Daoy (cell line): Measurements from ENCODE around the gene R3HDM2. TPM values are rescaled to one million over a fixed set of nuclear protein-coding genes. Genes with fewer than 3 reads are reported as not detected.

Source experiments
- DNase-seq: peaks from one replicate; pipeline ENCODE4 v3.0.0-alpha.2; 2015; ENCODE audit warnings: low read depth
- total RNA-seq: library from RNA; depleted of rRNA; stranded (reverse); fragments of >200 nt; shearing (Covaris generic); gene quantifications from 2 replicates; pipeline ENCODE4 v1.2.3, GENCODE V29; 2014

Gene R3HDM2
- total RNA-seq, 1 experiment from 2014 or later, result 11.3 TPM

DNA sequence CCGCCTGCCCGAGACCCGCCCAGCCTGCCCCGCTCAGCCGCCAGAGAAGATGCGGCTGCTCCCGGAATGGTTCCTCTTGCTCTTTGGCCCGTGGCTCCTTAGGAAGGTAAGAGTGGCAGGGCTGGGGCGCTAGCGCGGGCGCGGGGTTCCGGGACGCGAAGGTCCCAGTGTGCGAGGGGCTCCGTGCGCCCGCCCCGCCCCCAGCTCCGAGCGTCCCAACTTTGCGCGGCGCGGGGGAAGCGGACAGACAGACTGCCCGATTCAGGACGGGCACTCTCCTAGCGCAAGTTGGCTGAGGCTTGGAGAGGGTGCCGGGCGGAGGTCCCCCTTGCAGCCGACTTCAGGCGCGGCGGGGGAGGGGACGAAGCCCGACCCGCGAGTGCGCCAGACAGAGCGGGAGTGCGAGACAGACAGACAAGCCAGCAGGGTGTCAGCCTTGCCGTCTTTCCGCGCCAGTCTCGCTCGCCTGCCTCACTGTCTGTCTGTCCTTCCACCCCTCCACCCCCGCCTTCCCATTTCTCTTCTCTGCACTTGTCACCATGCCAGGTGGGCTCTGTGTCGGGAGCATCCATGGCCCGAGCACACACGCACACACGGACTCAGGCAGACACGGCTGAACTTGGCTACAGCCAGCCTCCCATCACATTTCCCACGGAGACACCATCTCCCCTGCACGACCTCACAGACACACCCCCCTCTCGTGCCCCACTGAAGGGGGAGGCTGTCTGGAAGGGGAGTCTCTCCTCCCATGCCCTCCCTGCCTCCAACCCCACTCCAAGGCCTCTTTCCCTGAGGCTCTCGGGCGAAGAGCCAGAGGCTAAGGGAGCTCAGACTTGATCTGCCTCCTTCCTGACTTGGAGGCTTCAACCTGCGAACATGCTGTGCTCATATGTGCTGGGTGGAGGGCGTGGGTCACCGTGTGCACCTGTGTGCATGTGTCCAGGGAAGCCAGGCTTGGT lies 213.6 kb downstream of the R3HDM2 start:
- peak; percentile 59 for DNase-seq

DNA sequence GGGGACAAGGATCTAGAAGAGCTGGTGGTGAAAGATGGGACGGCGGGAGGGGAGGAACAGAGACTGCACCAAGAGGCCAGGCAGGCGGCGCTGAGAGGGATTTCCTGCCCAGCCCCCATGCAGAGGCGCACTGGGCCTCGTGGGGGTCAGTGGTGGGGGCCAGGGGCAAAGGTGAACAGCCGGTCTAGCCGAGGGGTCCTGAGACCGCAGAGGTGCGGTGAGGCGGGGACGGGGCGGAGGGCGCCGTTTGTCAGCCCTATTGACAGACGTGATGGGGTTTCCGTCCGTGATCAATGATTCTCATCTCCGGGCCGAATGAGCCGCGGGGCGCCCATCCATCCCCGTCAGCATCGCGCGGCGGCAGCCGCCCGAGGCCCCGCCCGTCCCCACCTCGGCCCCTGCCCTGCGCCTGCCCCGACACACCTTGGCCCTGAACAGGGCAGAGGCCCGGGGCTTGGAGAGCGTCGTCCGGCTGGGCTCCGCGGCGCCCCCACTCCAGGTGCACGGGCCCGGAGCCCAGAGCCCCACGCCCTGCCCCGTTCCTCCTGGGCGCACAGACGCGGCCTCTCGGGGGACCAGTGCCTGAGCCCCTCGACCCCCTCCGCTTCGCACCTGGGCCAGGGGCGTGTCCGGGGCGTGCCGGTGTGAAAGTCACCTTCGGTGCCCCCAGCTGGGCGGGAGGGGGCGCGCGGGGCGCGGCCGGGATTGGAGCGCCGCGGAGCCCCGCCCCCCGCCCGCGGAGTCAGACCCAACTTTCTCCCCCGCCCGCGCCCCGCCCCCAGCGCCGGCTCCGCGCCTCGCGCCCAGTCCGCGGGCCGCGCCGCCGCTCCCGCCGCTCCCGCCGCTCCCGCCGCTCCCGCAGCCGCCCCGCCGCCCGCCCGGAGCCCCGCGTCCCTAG lies 214.6 kb downstream of the R3HDM2 start, which contains the start of gene NXPH4:
Gene NXPH4 (plus strand): TSS at position 781 of the 898 bp plus-strand sequence. CDS start 176 bp downstream, outside the sequence.
- DNase-seq, result peak; percentile 39

DNA sequence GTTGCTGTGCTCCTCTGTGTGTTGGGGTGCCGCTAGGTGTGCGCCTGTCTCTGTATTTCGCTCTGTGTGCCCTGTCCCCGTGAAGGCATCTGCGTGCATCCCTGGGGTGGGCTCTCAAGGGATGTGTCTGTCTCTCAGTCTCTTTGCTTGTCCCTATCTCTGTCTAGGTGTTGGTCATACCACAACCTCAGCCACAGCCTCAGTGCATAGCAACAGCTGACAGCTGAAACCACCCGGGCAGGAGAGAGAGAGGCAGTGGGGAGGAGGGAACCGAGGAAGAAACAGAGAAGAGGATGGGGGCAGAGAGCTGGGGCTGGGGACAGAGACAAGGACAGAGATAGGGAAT lies 215.2 kb downstream of the R3HDM2 start:
- DNase-seq, result peak; percentile 41

DNA sequence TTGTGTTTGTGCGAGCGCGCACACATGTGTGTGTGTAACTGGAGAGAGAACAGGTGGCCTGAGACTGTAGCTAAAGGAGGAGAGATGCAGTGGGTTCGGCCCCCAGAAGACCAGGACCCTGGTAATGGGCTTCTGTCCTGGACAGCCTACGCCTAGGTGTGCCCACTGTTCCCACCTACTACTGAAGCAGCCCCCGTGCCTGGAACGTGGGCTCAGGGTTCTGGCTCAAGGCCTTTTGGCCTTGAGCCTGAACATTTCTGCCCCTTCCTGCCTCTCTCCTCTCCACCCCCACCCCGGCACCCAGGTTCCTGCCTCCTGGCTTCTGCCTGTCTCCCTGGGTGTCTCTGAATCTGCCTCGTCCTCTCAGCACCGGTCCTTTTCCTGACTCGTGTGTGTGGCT lies 215.8 kb downstream of the R3HDM2 start:
- no peak for DNase-seq

DNA sequence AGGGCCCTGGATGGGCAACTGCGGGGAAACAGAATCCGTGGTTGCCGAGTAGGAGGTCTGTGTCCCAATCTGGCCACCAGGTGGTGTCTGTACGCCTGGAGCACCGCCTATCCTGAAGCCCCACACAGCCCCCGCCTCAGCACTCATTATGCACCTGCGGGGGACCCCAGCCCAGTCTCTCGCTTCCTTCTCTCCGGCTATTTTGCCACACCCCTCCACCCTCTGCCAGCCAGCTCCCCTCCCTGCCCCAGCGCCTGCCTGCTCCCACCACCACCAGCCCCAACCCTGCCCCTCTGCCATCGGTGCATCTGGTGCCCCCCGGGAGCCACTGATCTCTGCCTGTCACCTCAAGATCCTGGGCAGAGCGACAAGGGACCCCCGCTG lies 216.5 kb downstream of the R3HDM2 start:
- peak; percentile 72 for DNase-seq

DNA sequence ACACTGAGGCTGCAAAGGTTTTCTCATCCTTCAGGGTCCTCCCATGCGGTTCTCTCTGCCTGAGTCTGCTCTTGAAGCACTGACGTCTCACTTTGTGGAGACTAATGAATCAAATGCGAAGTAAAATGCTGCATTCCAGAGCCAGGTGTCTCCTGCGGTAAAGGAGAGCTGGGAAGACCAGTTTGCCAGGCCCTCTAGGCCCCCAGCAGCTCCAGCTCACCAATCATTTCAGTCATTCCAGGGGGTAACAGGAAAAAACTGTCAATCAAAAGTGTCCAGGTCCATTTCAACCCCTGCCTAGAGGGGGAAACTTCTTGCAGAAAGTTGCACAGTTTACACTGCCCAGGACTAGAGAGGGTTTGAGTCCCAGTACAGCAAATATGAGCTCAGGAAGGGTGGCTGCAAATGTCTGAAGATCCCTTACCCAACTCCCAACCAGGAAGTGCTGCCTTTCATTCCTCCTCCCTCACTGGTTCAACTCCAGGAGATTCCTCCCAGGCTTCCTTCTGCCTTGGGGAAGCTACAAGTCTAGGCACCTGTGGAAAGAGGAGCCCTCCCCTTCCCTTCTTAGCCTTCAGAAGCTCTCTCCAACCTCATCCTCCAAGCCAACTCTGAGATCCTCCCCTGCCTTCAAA lies 217.0 kb downstream of the R3HDM2 start:
- DNase-seq, result no peak

DNA sequence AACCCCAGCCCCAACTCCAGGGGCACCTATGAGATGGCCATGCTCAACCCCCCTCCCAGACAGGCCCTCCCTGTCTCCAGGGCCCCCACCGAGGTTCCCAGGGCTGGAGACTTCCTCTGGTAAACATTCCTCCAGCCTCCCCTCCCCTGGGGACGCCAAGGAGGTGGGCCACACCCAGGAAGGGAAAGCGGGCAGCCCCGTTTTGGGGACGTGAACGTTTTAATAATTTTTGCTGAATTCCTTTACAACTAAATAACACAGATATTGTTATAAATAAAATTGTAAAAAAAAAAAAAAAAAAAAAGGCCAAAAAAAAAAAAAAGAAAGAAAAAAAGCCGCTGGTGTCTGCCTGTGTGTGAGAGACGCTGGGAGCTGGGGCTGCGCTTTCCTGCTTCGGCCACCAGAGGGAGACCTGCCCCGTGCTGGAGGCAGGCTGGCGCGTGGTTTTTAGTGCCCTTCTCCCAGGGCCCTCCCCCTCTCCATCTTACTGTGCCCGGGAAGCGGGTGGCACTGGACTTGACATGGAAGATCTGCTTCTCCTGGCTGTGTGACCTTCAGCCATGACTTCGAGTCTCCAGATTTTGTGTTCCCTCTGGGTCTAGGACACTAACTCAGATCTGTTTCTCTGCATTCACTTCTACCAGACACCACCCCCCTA lies 217.7 kb downstream of the R3HDM2 start:
- DNase-seq, result peak; percentile 91

DNA sequence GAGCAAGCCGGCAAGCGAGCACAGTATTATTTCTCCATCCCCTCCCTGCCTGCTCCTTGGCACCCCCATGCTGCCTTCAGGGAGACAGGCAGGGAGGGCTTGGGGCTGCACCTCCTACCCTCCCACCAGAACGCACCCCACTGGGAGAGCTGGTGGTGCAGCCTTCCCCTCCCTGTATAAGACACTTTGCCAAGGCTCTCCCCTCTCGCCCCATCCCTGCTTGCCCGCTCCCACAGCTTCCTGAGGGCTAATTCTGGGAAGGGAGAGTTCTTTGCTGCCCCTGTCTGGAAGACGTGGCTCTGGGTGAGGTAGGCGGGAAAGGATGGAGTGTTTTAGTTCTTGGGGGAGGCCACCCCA lies 218.2 kb downstream of the R3HDM2 start:
- no peak for DNase-seq

DNA sequence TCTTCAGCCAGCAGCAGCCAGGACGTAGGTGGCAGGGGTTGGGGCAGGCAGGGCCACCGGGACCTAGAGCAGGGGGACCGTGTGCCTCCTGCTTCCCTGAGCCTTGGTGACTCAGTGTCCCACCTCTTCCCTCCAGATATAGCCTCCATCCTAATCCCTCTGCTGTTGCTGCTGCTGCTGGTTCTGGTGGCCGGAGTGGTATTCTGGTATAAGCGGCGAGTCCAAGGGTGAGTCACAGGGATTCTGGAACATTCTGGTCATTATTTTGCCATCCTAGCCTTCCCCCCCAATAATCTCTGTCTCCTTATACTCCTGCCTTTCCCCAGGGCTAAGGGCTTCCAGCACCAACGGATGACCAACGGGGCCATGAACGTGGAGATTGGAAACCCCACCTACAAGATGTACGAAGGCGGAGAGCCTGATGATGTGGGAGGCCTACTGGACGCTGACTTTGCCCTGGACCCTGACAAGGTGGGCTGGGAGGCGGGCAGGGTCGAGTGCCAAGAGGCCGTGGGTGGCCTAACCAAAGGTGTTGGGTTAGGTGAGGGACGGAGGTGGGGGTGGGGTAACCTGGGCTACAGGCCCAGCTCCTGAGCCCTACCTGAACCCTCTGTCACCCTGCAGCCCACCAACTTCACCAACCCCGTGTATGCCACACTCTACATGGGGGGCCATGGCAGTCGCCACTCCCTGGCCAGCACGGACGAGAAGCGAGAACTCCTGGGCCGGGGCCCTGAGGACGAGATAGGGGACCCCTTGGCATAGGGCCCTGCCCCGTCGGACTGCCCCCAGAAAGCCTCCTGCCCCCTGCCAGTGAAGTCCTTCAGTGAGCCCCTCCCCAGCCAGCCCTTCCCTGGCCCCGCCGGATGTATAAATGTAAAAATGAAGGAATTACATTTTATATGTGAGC lies 218.8 kb downstream of the R3HDM2 start:
- DNase-seq, result no peak

DNA sequence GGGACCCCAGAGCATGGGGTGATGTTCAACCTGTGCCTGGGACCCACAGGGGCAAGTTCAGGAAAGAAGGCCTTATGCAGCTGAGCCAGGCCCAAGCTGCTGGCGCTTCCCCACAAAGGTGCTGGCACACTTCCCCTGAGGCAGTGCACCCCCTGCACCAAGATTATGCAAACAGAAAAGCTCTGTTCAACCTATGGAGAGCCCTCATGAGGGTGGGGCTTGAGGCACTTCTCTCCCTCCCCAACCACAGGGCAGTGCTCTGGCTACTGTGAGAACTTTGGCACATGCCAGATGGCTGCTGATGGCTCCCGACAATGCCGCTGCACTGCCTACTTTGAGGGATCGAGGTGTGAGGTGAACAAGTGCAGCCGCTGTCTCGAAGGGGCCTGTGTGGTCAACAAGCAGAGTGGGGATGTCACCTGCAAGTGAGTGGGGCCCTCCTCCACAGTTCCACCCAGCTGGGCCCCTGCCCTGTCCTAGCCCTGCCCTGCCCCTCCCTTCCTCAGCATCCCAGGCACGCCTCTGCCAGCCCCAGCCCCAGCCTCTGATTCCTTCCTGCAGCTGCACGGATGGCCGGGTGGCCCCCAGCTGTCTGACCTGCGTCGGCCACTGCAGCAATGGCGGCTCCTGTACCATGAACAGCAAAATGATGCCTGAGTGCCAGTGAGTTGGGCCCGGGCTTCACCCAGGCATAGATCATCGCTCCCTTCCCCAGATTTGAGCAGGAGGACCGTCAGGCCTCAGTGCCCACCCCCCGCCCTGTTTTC lies 219.7 kb downstream of the R3HDM2 start:
- no peak for DNase-seq

DNA sequence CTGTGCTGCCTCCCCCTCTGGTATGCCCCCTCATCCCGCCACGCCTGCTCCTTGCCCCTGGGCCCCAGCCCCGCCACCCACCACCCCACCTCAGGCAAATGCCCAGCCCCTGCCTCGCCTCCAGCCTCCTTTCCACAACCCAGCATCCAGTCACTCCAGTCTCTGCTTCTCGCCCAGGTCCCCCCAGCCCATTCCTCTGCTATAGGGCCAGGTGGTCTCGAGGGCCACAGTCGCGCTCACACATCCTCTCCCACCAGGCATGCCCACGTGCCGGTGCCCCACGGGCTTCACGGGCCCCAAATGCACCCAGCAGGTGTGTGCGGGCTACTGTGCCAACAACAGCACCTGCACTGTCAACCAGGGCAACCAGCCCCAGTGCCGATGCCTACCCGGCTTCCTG lies 220.4 kb downstream of the R3HDM2 start:
- no peak for DNase-seq

DNA sequence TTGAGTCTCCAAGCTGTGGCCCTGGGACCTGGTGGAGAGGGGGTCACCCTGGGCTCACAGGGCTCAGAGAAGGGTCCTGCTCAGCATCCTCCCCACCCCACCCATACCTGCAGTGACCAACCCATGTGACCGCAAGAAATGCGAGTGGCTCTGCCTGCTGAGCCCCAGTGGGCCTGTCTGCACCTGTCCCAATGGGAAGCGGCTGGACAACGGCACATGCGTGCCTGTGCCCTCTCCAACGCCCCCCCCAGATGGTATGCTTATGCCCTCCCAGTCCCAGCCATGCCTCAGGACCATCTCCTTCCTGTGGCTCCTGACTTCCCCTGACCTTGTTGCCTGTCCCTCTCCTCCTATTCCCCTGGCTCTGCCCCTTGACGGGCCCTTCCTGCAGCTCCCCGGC lies 220.9 kb downstream of the R3HDM2 start:
- DNase-seq, result no peak

DNA sequence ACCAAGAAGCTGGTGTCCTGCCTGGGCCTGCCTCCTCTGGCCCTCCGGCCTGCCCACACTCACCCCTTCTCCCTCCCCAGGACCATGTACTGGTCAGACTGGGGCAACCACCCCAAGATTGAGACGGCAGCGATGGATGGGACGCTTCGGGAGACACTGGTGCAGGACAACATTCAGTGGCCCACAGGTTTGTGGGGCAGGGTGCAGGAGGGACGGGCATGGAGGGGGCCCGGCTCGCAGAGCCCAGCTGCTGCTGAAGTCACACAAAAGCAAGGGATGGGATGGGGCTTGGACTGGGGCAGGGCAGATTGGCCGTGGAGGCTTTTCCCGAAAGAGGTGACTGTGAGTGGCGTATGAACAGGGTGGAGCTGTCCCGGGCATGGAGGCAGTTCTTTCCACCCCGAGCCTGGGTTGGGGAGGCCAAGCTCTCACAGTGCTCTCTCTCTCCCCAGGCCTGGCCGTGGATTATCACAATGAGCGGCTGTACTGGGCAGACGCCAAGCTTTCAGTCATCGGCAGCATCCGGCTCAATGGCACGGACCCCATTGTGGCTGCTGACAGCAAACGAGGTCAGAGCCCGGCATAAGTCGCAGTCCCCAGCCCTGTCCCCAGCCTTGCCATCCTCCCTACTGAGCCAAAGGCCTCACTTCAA lies 222.1 kb downstream of the R3HDM2 start:
- no peak for DNase-seq

DNA sequence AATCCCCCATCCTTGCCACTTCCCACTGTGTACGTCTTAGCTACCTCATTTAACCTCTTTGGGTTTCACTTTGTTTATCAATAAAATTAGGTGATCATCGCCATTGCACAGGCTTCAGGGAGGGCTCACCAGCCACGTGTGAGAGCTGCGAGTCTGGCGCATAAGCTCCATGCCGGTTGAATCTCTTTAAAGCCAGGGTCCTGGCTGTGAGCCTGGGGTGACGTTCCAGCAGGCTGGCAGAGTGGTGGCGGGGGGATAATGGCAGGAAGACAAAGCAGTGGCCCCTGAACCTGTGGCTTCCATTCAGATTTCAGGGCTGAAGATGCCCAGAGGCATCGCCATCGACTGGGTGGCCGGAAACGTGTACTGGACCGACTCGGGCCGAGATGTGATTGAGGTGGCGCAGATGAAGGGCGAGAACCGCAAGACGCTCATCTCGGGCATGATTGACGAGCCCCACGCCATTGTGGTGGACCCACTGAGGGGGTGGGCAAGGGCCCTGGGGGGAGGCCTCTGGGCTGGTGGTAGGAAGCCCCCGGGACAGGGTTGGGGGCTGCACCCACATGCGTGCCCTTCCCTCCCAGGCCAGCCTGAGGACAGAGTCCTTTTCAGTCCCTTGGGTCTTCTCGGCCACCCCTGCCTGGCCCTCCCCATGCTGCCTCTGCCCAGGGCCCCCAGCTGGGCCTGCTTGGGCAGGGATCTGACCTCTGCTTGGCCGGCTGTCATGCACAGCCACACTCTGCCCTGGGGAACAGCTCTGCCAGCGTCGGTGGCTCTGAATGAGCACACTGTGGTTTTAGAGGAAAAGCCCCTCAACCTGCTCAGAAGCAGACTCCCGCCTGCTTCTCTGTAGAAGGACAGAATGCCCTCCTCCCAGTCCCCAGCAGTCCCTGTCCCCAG lies 222.9 kb downstream of the R3HDM2 start:
- no peak for DNase-seq

DNA sequence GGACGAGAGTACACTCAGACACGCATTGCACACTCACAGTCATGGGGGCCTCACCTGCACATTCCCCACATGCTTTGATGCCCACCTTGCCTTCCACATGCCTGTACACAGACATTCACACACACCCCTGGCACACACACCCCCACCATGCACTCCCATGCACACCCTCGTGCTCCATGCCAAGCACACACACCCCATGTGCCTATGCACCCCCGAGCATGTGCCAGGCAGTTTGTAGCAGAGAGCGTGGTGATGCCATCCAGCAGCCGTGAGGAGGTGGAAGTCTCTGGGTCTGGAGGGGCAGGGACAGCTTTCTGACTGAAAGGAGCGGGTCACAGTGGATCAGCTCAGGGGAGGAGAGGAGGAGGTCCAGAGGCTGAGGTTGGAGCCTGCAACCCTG lies 224.9 kb downstream of the R3HDM2 start:
- no peak for DNase-seq

DNA sequence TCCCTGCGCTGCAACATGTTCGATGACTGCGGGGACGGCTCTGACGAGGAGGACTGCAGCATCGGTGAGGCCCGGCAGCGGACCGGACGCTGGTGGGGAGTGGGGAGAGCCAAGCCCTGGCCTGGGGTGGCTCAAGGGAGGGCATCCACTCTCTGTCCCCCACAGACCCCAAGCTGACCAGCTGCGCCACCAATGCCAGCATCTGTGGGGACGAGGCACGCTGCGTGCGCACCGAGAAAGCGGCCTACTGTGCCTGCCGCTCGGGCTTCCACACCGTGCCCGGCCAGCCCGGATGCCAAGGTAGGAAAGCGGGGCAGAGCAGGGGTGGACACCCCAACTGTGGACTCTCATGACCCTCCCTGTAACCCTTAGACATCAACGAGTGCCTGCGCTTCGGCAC lies 225.7 kb downstream of the R3HDM2 start:
- DNase-seq, result no peak

DNA sequence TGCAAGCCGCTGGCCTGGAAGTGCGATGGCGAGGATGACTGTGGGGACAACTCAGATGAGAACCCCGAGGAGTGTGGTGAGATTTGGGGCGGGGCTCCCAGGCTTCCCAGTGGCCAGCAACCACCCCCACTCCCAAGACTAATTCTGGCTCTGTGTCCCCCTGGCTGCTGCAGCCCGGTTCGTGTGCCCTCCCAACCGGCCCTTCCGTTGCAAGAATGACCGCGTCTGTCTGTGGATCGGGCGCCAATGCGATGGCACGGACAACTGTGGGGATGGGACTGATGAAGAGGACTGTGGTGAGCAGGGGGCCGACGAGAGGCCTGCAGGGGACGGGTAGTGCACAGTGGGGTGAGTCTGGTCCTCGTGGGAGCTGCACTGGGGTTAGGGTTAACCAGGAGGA lies 226.4 kb downstream of the R3HDM2 start:
- DNase-seq, result no peak

DNA sequence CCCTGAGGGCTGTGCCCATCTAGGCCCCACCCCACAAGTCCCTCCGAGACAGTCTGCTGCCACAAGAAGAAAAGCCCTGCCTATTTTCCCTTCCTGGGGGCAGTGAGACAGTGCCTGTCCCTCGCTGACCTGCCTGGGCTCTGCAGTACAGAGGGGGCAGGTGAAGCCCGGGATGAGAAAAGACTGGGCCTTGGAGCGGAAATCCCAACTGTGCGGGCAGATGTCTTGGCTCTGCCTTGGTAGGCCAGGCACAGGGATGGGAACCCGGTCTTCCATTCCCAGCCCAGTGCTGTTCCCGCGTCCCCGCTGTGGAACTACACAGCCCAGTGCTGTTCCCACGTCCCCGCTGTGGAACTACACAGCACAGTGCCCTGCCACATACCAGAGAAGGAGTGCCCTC lies 227.1 kb downstream of the R3HDM2 start:
- DNase-seq, result no peak
